SH-SY5Y (cell line): Measurements from ENCODE around the gene MS4A4E.

ENCODE experiments used
- GATA2 ChIP-seq: IDR thresholded peaks from 2 replicates; pipeline ENCODE4 v1.6.1; 2011; ENCODE audit warnings: mild to moderate bottlenecking, low read depth, low read length
- GATA3 ChIP-seq: IDR thresholded peaks from 2 replicates; pipeline ENCODE4 v1.6.1; 2011; ENCODE audit warnings: low read depth, mild to moderate bottlenecking, low read length, moderate library complexity

DNA sequence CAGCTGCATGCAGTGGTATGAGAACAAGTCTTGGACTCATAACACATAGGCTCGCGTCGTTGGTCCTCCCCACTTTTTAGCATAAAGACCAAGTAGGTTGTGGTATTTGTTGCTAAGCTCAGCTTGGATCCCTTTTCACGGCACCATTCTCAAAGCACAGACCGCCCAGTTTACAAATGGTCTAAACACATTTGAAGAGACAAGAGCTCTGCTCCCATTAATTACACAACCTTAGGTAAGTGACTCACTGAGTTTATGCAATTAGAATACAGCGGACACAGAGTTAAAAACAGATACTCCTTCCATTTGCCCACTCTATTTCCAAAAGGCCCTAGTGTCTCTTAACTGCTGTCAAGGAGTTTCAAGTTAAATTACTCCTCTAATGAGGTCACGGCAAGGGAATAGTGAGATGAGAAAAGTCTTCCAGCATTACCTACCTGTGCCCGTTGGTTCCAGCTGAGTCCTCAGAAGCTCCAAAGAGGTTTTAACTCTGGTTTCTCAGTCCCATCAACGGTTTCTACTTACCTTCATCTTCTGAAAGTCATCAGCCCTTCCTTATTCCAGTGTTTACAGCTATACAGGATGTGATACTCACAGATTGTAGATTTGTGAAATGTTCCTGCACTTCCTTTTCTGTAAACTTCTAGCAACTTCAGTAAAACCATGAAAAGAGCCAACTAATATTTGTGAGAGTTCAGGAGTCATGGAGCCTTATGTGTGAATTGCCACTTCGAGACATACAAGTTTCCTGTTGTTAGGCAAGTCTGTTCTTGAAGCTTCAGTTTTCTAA lies 60.2 kb downstream of the MS4A4E start, which contains the start of gene MS4A6A:
- TF ChIP-seq GATA3 (no peak), GATA2 (no peak)
